Measurements from ENCODE around the gene RGS7BP.
A peak's percentile ranks its signal among the peaks of the same experiment; 100 is the strongest.

Gene RGS7BP

DNA sequence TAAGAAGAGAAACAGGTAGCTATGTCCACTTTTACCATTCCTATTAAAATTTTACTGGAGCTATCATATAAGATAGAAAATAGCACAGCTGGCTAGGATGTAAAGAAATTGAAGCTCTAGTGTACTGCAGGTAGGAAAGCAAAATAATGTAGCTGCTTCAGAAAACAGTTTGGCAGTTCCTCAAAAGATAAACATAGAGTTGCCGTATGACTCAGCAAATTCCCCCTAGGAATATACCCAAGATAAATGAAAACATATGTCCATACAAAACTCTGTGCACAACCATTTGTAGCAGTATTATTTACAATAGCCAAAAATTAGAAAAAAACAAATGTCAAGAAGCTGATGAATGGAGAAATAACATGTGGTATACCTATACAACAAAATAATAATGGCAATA lies 119.9 kb downstream of the RGS7BP start:
- DNase-seq (ENCODE audit: extremely low spot score, insufficient read length, low read depth) = no peak
- no peak for FAIRE-seq

DNA sequence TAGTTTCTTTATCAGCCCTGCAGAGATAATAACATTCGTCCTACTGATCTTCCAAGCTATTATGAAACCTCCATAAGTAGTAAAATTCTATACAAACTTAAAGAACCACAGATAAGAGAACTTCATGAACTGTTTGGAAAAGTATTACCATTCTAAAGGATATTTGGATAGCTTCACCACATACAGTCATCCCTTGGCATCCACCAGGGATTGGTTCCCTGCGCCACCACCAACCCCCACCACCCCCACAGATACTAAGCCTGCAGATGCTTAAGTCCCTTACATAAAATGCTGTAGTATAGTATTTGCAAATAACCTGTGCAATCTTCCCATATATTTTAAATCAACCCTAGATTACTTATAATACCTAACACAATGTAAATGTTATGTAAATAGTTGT lies 123.1 kb downstream of the RGS7BP start:
- FAIRE-seq = no peak
- no peak for DNase-seq (ENCODE audit: extremely low spot score, insufficient read length, low read depth)

DNA sequence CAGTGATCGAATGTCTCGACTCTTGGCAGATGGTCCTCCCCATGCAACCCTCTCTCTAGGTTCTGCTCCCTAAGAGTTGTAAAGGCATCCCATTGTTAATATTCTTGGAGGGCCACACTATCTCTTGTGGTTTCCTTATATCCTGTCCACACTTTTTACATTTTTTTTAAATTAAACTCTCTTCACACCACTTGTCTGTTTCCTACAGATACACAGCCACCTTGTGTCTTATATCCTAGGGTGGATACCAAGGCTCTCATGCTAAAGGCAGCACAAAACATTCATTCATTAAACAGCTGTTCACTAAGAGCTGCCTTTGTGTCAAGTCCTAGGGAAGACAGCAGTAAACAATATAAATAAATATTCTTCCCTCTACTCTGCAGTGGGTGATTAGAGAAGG lies 124.0 kb downstream of the RGS7BP start:
- DNase-seq (ENCODE audit: extremely low spot score, insufficient read length, low read depth) (no peak), FAIRE-seq (no peak)

DNA sequence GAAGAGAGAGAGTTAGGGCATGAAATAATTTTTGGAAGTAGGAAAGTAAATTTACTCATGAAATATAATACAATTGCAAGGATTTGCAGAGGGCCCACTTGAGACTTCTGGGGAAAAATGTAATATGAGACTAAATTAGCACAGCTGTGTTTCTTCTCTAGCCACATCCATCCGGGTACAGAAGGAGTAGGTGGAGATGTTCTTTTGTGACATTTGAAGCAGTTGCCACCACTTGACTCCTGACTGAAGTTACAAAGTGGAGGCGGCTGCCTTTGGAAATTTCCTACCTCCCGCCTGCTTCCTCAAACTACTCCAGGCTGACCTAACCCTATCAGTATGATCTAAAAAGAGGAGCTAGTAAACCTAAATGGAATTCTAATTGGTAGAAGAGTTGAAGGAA lies 126.4 kb downstream of the RGS7BP start:
- DNase-seq (ENCODE audit: extremely low spot score, insufficient read length, low read depth) (no peak), FAIRE-seq (no peak)

DNA sequence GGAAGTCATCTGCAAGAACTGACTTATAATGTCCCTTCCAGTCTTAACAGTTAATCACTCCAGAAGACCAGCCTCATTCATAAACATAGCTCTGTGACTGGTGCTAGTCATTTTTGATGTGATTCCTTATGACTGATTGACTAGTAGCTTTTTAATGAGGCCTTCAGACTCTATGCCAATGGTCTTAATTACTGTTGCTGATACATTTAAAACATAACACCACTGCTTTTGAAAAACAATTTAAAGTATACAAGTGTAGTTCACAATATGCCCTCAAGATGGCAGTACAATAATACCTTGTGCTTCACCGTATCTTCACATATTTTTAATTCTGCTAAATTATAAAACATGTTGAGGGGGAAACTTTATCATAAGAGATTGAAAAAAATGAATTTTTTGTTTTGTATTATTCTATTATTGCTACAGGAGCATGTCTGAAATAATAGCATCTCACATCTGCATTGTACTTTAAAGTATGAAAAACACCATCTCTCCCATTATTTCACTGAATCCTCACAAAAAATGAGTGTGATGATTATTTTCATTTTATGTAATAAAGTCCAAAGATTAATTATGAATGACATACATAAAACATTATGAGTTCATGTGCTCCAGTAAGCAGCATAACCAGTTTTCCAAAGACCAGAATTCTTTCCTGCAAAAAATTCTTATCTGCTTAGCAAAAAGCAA lies 129.3 kb downstream of the RGS7BP start:
- peak; percentile 77 for FAIRE-seq

DNA sequence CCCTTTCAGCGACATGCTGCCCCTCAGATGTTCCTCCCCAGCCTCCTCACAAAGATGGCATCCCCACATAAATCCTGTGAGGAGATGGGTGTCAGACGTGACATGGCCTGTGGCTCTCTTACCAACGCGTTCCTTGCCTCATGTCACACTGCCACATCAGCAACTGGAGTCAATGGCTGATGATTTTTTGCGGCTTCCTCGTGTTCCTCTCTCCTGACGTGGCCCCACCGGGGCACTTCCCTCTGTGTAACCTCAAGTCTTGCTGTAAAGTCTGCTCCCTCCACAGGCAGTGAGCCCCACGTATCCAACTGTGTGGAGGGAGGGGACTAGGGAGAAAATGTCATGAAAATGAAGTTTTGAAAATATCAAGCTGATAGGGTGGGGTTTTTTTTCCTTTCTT lies 131.3 kb downstream of the RGS7BP start:
- FAIRE-seq (no peak), DNase-seq (ENCODE audit: extremely low spot score, insufficient read length, low read depth) (no peak)

More for the DNA sequence above, 129.3 kb downstream of the RGS7BP start:
- no peak for DNase-seq (ENCODE audit: extremely low spot score, insufficient read length, low read depth)

GRCh38 chr5:64637837-64638443 lies 132.1 kb downstream of the RGS7BP start:
- FAIRE-seq (peak; percentile 12), DNase-seq (ENCODE audit: extremely low spot score, insufficient read length, low read depth) (no peak)

DNA sequence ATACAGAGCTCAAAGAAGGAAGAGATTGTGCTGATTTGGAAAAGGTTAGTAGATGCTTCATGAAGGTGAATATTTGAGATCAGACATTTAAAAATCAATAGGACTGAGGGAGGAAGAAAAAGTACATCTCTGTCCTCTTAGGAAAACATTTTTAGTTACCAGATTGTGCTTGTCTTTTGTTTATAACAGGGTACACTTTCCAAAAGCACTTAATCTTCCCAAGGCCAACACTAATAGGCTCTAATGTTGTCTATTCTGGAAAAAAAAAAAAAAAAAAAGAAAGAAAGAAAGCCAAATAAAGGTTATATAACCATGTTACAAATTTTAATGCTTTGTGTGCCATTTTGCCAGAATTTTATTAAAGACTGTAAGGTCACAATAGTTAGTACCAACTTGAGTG lies 139.0 kb downstream of the RGS7BP start:
- DNase-seq (ENCODE audit: extremely low spot score, insufficient read length, low read depth) (no peak), FAIRE-seq (no peak)

DNA sequence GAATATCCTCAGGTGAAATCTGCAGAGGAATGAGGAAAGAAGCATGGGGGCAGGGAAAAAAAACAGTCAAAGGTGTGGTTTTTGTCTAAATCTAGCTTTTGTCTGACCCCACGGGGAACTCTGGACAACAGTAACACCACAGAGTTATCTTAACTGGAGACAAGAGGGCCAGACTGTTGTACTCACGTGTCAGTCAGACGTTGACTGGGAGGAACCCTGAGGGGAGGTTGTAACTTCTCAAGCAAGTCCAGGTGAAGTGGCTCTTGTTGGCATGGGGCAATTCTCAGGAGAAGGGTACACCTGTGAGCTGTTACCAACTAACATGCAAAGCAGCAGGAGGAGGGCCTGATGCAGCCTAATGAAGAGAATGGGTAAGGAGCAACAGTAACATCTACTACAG lies 140.4 kb downstream of the RGS7BP start:
- DNase-seq (ENCODE audit: extremely low spot score, insufficient read length, low read depth) (no peak), FAIRE-seq (no peak)

DNA sequence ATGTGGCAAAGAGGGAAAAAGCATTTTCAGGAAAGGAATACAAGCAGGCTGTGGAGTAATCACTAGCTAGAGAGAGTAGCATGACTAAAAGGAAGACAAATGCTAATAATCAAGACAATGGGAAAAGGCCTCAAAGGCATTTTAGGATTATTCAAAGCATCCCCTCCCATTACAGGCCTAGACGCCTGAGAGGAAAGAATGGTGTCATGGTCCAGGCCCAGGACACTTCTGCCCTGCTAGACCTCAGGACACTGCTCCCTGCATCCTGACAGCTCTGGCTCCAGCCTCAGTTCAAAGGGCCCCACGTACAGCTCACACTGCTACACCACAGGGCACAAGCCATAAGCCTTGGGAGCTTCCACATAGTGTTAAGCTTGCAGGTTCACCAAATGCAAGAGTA lies 143.7 kb downstream of the RGS7BP start:
- no peak for DNase-seq (ENCODE audit: extremely low spot score, insufficient read length, low read depth)
- FAIRE-seq = no peak

DNA sequence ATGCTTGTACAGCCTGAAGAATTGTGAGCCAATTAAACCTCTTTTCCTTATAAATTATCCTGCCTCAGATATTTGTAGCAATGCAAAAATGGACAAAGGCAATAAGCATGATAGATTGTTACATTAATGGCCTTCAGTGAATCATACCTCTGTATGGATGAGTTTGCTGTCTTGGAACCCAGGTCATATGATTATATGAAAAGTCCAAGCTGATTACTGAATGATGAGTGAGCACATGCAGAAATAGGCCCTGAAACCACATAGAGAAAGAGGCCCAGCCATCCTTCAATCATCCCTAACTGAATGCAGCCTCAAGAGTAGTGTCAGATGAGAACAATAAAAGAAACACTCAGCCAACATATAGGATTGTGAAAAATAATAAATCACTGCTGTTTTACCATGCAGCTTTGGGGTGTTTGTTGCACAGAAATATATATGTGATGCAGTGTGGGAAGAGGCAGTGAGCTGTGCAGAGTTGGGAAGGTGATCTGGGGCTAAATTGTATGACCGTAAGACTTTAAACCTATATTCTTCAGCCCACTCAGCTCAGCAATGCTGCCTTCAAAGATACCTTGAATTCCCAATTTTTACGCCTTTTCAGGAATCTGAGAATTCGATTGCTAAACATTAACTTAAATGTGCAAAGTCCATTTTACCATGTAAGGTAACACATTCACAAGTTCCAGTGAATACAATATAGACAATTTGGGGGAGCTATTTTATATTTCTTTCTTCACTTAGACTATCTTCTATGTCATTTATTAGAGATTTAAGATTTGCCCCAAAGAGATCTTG lies 148.1 kb downstream of the RGS7BP start:
- FAIRE-seq (no peak), DNase-seq (ENCODE audit: extremely low spot score, insufficient read length, low read depth) (no peak)

GRCh38 chr5:64654561-64654938 lies 148.7 kb downstream of the RGS7BP start:
- FAIRE-seq = no peak

GRCh38 chr5:64655596-64655995 lies 149.8 kb downstream of the RGS7BP start:
- no peak for DNase-seq (ENCODE audit: extremely low spot score, insufficient read length, low read depth)
- no peak for FAIRE-seq

More at GRCh38 chr5:64654561-64654938, 148.7 kb downstream of the RGS7BP start:
- DNase-seq (ENCODE audit: extremely low spot score, insufficient read length, low read depth) = no peak

GRCh38 chr5:64659289-64659688 lies 153.5 kb downstream of the RGS7BP start:
- DNase-seq (ENCODE audit: extremely low spot score, insufficient read length, low read depth) = no peak
- no peak for FAIRE-seq

Data from GM18507 (cell line).